Loucy (cell line): ENCODE measurements around the gene ABCG1.

Source experiments
- EZH2phosphoT487 ChIP-seq: fragments of 200-600 bp; IDR thresholded peaks from 2 replicates; pipeline ENCODE4 v1.6.1; 2018; ENCODE audit warnings: antibody characterized with exemption, mild to moderate bottlenecking, moderate library complexity, borderline replicate concordance
- TF ChIP-seq, protein P1 (sequence below): fragments of 200-600 bp; sonication (generic); conservative IDR thresholded peaks from 2 replicates; pipeline ENCODE4 v1.5.1; 2014; ENCODE audit warnings: mild to moderate bottlenecking, antibody characterized with exemption, low read length

DNA sequence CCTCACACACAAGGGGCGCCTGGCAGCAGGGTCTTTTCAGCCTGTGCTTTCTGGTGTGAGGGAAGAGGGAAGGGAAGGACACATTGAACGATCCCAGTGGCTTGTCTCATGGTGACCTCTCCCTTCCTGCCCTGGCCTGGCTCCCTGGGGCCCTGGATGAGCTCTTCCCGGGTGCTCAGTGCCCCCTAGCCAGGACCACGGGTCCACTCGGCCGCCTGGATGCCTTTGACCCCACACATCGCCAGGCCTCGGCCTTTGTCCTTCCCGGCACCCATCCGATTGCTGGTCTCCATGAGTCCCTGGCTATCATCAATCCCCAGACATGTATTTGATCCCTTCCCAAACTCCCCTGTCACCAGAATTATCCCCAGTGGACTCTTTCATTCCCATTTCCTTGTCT lies 102.3 kb downstream of the ABCG1 start:
- TF ChIP-seq, protein P1, sequence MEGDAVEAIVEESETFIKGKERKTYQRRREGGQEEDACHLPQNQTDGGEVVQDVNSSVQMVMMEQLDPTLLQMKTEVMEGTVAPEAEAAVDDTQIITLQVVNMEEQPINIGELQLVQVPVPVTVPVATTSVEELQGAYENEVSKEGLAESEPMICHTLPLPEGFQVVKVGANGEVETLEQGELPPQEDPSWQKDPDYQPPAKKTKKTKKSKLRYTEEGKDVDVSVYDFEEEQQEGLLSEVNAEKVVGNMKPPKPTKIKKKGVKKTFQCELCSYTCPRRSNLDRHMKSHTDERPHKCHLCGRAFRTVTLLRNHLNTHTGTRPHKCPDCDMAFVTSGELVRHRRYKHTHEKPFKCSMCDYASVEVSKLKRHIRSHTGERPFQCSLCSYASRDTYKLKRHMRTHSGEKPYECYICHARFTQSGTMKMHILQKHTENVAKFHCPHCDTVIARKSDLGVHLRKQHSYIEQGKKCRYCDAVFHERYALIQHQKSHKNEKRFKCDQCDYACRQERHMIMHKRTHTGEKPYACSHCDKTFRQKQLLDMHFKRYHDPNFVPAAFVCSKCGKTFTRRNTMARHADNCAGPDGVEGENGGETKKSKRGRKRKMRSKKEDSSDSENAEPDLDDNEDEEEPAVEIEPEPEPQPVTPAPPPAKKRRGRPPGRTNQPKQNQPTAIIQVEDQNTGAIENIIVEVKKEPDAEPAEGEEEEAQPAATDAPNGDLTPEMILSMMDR: no peak
- TF ChIP-seq EZH2phosphoT487: no peak
